SIG-M5 treated with dmso at 0.1 percent for 504 hours (cell line): ENCODE data around the gene ACBD7.

Source experiments
- DNase-seq: peaks from one replicate; lab custom pipeline; 2025; ENCODE audit not compliant: unreplicated experiment; lab: John Stamatoyannopoulos, UW

The ACBD7 gene

GRCh38 chr10:15092855-15093408, 4.4 kb upstream of the ACBD7 start:
- no peak for DNase-seq

- no peak for DNase-seq
Measured at GRCh38 chr10:15091418-15091817, 2.8 kb upstream of the ACBD7 start.

- peak; percentile 79 for DNase-seq
Measured at GRCh38 chr10:15084502-15084922, 4.1 kb downstream of the ACBD7 start.

GRCh38 chr10:15083674-15084501, 4.7 kb downstream of the ACBD7 start:
- DNase-seq = no peak

GRCh38 chr10:15075421-15075820, 13.2 kb downstream of the ACBD7 start:
- no peak for DNase-seq

GRCh38 chr10:15072358-15072757, 16.2 kb downstream of the ACBD7 start:
- no peak for DNase-seq

- no peak for DNase-seq
Measured at GRCh38 chr10:15069230-15069629, 19.3 kb downstream of the ACBD7 start.

GRCh38 chr10:15068802-15069201, 19.8 kb downstream of the ACBD7 start:
- DNase-seq = no peak

- no peak for DNase-seq
Measured at GRCh38 chr10:15067154-15067553, 21.4 kb downstream of the ACBD7 start.

GRCh38 chr10:15060638-15061037, 27.9 kb downstream of the ACBD7 start:
- no peak for DNase-seq

- DNase-seq = no peak
Measured at GRCh38 chr10:15059914-15060313, 28.7 kb downstream of the ACBD7 start.

- no peak for DNase-seq
Measured at GRCh38 chr10:15058689-15059088, 29.9 kb downstream of the ACBD7 start.

- DNase-seq = no peak
Measured at GRCh38 chr10:15053061-15053460, 35.5 kb downstream of the ACBD7 start.

GRCh38 chr10:15052121-15052520, 36.5 kb downstream of the ACBD7 start:
- DNase-seq = no peak

- DNase-seq = no peak
Measured at GRCh38 chr10:15049533-15049932, 39.0 kb downstream of the ACBD7 start.

- no peak for DNase-seq
Measured at GRCh38 chr10:15046626-15047025, 42.0 kb downstream of the ACBD7 start.

- DNase-seq = no peak
Measured at GRCh38 chr10:15045380-15045779, 43.2 kb downstream of the ACBD7 start.

- peak; percentile 56 for DNase-seq
Measured at GRCh38 chr10:15043674-15044073, 44.9 kb downstream of the ACBD7 start, which contains the start of gene OLAH. TSS of gene OLAH (plus strand) at chr10:15043943. CDS start at chr10:15047289, 3,346 bp downstream.

GRCh38 chr10:15038416-15038815, 50.2 kb downstream of the ACBD7 start:
- no peak for DNase-seq

GRCh38 chr10:15037691-15038090, 50.9 kb downstream of the ACBD7 start:
- no peak for DNase-seq

GRCh38 chr10:15035385-15036301, 52.9 kb downstream of the ACBD7 start:
- DNase-seq = peak; percentile 94
